Activated T-helper 17 cell treated with anti-CD3 and anti-CD28 coated beads, Interleukin-2, amount 50 U/mL, for 72 hours (primary cell): Measurements from ENCODE around the gene MAP3K9. TPM values are rescaled to one million over a fixed set of nuclear protein-coding genes. Genes with fewer than 3 reads are reported as not detected.

Experiments used
- ATAC-seq: fragments of 150-1000 bp; cut with Tn5 transposase; replicated peaks from 2 replicates; pipeline ENCODE4 v1.10.0; 2021; ENCODE audit warnings: mild to moderate bottlenecking, moderate library complexity
- H3K27ac Mint-ChIP-seq: one replicate; pipeline ENCODE4 v1.8.0; 2022; ENCODE audit warnings: mixed read lengths
- H3K27me3 Mint-ChIP-seq: one replicate; pipeline ENCODE4 v1.8.0; 2022; ENCODE audit warnings: mixed read lengths
- H3K36me3 Mint-ChIP-seq: one replicate; pipeline ENCODE4 v1.8.0; 2022; ENCODE audit warnings: low read depth, mild to moderate bottlenecking, mixed read lengths
- H3K4me1 Mint-ChIP-seq: one replicate; pipeline ENCODE4 v1.8.0; 2022; ENCODE audit warnings: mixed read lengths
- H3K4me3 Mint-ChIP-seq: one replicate; pipeline ENCODE4 v1.8.0; 2022; ENCODE audit warnings: mild to moderate bottlenecking, mixed read lengths
- H3K9me3 Mint-ChIP-seq: one replicate; pipeline ENCODE4 v1.8.0; 2022; ENCODE audit warnings: mixed read lengths
- total RNA-seq, 2 donors: library from RNA; stranded (reverse); gene quantifications; one replicate each; pipeline ENCODE4 v1.2.3, GENCODE V29; 2022

The MAP3K9 gene
- total RNA-seq, 2 donors from 2014 or later = 6.8 to 10.5 TPM

DNA sequence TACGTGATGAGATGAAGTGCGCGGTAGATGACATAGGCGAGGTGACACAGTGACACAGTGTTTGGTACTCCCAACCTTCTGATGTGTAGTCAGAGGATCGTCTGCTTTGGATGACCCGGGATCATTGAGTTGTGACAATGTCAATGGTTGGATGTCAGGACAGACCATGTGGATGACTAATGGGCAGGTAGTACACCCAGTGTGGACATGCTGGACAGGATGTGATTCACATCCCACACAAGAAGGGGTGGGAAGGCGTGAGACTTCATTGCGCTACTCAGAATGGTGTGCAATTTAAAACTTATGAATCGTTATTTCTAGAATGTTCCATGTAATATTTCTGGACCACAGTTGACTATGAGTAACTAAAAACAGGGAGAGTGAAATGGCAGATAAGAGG, 23.8 kb downstream of the MAP3K9 start:
- Mint-ChIP-seq H3K27me3 (no peaks in the 10 kb centered on the region), H3K36me3 (no peaks in the 10 kb centered on the region), H3K4me1 (peaks cover 15% of the 10 kb centered on the region), H3K9me3 (no peaks in the 10 kb centered on the region), H3K27ac (no peak overlapping the region), H3K4me3 (no peak overlapping the region)
- ATAC-seq = no peak

GRCh38 chr14:70784886-70785285, 24.4 kb downstream of the MAP3K9 start:
- no peak overlapping the region for H3K27ac Mint-ChIP-seq
- no peaks in the 10 kb centered on the region for H3K36me3 Mint-ChIP-seq
- H3K27me3 Mint-ChIP-seq = no peaks in the 10 kb centered on the region
- no peaks in the 10 kb centered on the region for H3K9me3 Mint-ChIP-seq
- H3K4me3 Mint-ChIP-seq = no peak overlapping the region
- no peak for ATAC-seq
- peaks cover 17% of the 10 kb centered on the region for H3K4me1 Mint-ChIP-seq

GRCh38 chr14:70782361-70782760, 27.0 kb downstream of the MAP3K9 start:
- H3K9me3 Mint-ChIP-seq = no peaks in the 10 kb centered on the region
- ATAC-seq = peak; percentile 90

DNA sequence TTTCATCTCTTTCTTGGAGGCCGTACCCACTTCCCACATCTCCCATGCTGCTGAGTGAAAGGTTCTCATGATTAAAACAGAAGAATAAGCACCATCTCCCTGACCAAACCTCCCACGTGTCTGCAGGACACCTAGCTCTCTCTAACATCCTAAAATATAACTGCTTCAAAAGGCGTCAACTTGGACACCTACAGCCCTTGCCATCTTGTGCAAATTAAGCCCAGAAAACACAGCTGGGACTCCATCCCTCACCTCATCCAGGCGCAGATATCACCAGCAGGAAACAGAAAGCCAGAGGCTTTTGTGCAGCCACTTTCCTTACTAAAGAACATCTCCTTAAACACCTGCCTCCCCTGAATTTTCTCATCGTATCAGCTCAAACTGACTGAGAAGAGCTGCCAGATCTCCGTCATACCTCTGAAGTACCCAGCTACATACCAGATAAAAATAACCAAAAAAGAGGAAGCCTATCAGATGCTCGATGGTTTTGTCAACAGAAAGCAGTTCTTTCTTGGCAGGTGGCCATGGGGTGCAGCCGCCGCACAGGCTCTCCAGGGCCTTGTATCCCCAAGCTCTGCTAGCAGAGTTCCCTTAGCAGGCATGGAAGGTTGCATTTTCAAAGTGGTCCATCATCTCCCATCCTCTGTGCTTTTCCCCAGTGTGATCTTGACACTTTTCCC, 28.8 kb downstream of the MAP3K9 start:
- no peak for ATAC-seq
- H3K4me3 Mint-ChIP-seq = no peak overlapping the region
- H3K27me3 Mint-ChIP-seq = no peaks in the 10 kb centered on the region
- H3K4me1 Mint-ChIP-seq = peaks cover 23% of the 10 kb centered on the region
- H3K27ac Mint-ChIP-seq = no peak overlapping the region
- H3K36me3 Mint-ChIP-seq = no peaks in the 10 kb centered on the region
- no peaks in the 10 kb centered on the region for H3K9me3 Mint-ChIP-seq

More at GRCh38 chr14:70782361-70782760, 27.0 kb downstream of the MAP3K9 start:
- Mint-ChIP-seq H3K36me3 (no peaks in the 10 kb centered on the region), H3K27me3 (no peaks in the 10 kb centered on the region), H3K4me1 (peaks cover 17% of the 10 kb centered on the region), H3K27ac (no peak overlapping the region), H3K4me3 (no peak overlapping the region)

- no peaks in the 10 kb centered on the region for H3K9me3 Mint-ChIP-seq
- H3K4me1 Mint-ChIP-seq = peaks cover 23% of the 10 kb centered on the region
- no peak overlapping the region for H3K27ac Mint-ChIP-seq
- no peak for ATAC-seq
- H3K27me3 Mint-ChIP-seq = no peaks in the 10 kb centered on the region
- H3K36me3 Mint-ChIP-seq = no peaks in the 10 kb centered on the region
- H3K4me3 Mint-ChIP-seq = no peak overlapping the region
Measured at GRCh38 chr14:70779667-70780066, 29.6 kb downstream of the MAP3K9 start.

GRCh38 chr14:70776197-70776596, 33.1 kb downstream of the MAP3K9 start:
- no peaks in the 10 kb centered on the region for H3K9me3 Mint-ChIP-seq
- H3K27me3 Mint-ChIP-seq = no peaks in the 10 kb centered on the region

DNA sequence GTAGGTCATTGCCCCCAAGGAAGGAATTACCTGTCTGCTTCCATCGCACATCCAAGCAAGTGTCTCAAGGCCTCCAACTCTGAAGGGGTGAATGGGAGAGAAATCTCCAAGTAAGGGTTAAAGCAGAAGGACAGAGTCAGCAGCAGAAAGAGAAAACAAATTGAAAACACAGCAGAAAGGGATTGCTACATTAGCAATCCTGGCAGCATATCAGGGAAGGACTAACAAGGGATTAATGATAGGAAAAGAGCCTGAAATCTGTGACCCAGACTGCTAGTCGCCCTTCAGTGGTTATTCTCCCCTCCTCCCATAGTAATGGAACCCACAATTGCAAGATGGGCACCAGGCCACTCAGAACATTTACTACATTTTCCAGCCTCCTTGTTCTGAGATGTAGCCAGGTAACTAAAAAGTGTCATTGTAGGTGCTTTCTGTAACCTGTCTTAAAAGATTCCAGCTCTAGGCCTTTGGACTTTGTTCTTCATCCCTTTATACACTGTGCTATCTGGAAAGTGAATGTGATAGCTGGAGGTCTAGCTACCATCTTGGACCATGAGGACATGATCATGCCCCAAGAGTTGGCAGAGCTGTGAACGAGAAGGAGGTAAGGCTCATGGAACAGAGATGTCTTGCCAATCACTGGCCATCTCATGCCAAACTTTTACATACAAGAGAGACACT, 36.0 kb downstream of the MAP3K9 start:
- Mint-ChIP-seq H3K4me1 (peaks cover 5% of the 10 kb centered on the region), H3K27ac (no peak overlapping the region), H3K4me3 (no peak overlapping the region), H3K27me3 (no peaks in the 10 kb centered on the region), H3K9me3 (no peaks in the 10 kb centered on the region), H3K36me3 (no peaks in the 10 kb centered on the region)
- no peak for ATAC-seq

More at GRCh38 chr14:70776197-70776596, 33.1 kb downstream of the MAP3K9 start:
- Mint-ChIP-seq H3K27ac (no peak overlapping the region), H3K4me1 (peaks cover 9% of the 10 kb centered on the region), H3K4me3 (no peak overlapping the region), H3K36me3 (no peaks in the 10 kb centered on the region)
- peak; percentile 28 for ATAC-seq

- no peaks in the 10 kb centered on the region for H3K36me3 Mint-ChIP-seq
- H3K4me1 Mint-ChIP-seq = no peaks in the 10 kb centered on the region
- ATAC-seq = no peak
- H3K9me3 Mint-ChIP-seq = no peaks in the 10 kb centered on the region
- H3K27ac Mint-ChIP-seq = no peak overlapping the region
- H3K4me3 Mint-ChIP-seq = no peak overlapping the region
- H3K27me3 Mint-ChIP-seq = no peaks in the 10 kb centered on the region
Measured at GRCh38 chr14:70771781-70772212, 37.5 kb downstream of the MAP3K9 start.

DNA sequence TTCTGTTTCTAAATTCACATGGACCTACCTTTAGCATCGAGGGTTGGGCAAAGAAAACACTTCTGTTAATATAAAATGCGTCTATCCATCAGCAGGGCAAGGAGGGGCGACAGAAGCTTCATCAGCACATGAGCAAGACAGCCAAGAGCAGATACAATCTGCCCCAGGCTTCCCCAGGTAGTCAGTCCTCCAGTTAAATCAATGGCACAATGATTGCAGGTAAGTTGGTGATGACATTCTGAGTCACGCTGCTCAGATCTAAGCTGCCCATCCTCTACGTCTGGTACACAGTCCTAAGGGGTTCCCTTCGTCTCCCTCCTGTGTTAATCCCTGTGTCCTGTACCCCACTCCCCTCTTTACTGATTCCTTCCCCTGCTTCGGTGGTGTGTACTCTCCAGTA, 38.8 kb downstream of the MAP3K9 start:
- no peak for ATAC-seq
- Mint-ChIP-seq H3K9me3 (no peaks in the 10 kb centered on the region), H3K4me3 (no peak overlapping the region), H3K27me3 (no peaks in the 10 kb centered on the region), H3K4me1 (no peaks in the 10 kb centered on the region), H3K36me3 (no peaks in the 10 kb centered on the region), H3K27ac (no peak overlapping the region)

DNA sequence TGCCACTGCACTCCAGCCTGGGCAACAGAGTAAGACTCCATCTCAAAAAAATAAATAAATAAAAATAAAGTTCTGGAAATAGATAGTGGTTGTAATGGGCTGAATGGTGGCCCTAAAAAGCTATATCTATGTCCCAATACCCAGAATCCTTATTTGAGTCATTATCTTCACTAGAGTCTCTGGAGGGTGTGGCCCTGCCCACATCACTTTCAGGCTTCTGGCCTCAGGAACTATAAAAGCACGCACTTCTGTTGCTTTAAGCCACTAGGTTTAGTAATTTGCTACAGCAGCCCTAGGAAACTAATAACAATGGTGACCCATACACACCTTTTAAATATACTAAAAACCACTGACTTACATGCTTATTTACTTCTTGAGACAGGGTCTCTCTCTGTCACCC, 49.9 kb downstream of the MAP3K9 start:
- Mint-ChIP-seq H3K27me3 (no peaks in the 10 kb centered on the region), H3K4me3 (no peak overlapping the region), H3K27ac (no peak overlapping the region), H3K36me3 (no peaks in the 10 kb centered on the region), H3K9me3 (no peaks in the 10 kb centered on the region), H3K4me1 (no peaks in the 10 kb centered on the region)
- peak; percentile 81 for ATAC-seq

- H3K27ac Mint-ChIP-seq = no peak overlapping the region
- no peak for ATAC-seq
- no peaks in the 10 kb centered on the region for H3K9me3 Mint-ChIP-seq
- no peaks in the 10 kb centered on the region for H3K4me1 Mint-ChIP-seq
- no peaks in the 10 kb centered on the region for H3K27me3 Mint-ChIP-seq
- no peak overlapping the region for H3K4me3 Mint-ChIP-seq
- no peaks in the 10 kb centered on the region for H3K36me3 Mint-ChIP-seq
Measured at GRCh38 chr14:70755655-70756054, 53.7 kb downstream of the MAP3K9 start.

DNA sequence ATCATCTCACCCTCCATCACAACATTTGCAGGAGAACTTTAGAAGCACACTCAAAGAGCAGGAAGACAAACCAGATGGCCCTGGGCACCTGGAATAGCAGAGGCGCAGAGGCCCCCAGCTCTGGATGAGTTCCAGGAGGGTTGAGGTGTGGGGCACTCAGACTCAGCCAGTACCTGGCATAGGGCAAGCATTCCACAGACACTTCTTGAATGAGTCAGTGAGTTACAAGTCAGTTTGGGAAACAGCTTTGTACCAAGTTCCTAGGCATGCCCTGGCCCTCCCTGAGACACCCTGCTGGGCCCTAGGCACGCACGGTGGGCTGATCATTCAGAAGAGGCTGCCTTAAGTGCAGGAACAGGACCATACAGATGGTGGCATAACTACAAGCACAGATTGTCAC, 54.3 kb downstream of the MAP3K9 start:
- no peaks in the 10 kb centered on the region for H3K27me3 Mint-ChIP-seq
- no peaks in the 10 kb centered on the region for H3K9me3 Mint-ChIP-seq
- no peaks in the 10 kb centered on the region for H3K4me1 Mint-ChIP-seq
- no peaks in the 10 kb centered on the region for H3K36me3 Mint-ChIP-seq
- no peak overlapping the region for H3K4me3 Mint-ChIP-seq
- no peak overlapping the region for H3K27ac Mint-ChIP-seq
- no peak for ATAC-seq

DNA sequence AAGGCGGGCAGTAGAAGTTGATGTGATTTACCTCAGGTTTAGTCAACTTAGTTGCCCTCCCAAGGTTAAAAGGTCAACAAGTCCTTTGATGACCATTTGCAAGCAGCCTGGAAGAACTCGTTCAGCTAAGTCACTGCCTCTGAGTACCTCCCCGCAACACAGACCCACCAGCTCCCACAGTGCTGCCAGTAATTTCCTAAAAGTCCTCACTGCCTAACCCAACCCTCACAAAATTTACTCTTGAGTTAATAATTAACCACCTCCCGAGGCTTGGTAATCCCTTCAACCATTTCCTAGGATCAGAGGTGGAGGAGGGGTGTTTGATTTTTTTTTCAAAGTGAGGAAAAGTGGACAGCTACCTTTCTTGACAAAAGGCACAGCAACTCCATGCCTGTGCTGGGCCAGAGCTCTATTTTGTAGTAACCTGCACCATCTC, 55.8 kb downstream of the MAP3K9 start:
- H3K9me3 Mint-ChIP-seq = no peaks in the 10 kb centered on the region
- no peak overlapping the region for H3K4me3 Mint-ChIP-seq

DNA sequence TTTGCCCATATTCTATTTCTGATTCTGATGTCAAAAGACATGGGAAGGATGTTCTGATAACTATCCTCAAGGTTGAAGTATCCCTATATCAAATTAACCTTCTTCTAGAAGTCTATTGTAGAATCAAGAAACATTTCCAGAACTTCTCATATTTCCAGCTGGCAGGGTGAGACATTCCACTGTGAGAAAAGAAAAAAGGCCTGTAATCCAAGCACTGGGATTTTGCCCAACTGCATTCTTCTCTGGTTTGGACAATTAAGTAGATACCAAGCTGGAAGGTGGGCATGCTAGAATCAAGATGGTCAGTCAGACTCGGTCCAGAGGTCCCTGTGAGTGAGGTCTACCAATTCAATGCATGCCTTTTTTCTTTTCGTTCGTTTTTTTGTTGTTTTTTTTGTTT, 60.9 kb downstream of the MAP3K9 start:
- no peak overlapping the region for H3K27ac Mint-ChIP-seq

More for the DNA sequence above, 55.8 kb downstream of the MAP3K9 start:
- Mint-ChIP-seq H3K36me3 (peaks cover 13% of the 10 kb centered on the region), H3K4me1 (no peaks in the 10 kb centered on the region), H3K27me3 (no peaks in the 10 kb centered on the region), H3K27ac (no peak overlapping the region)
- no peak for ATAC-seq

GRCh38 chr14:70744641-70745040, 64.7 kb downstream of the MAP3K9 start:
- ATAC-seq = no peak
- H3K4me1 Mint-ChIP-seq = no peaks in the 10 kb centered on the region
- H3K36me3 Mint-ChIP-seq = peaks cover 37% of the 10 kb centered on the region
- H3K27ac Mint-ChIP-seq = no peak overlapping the region
- no peak overlapping the region for H3K4me3 Mint-ChIP-seq
- no peaks in the 10 kb centered on the region for H3K27me3 Mint-ChIP-seq
- H3K9me3 Mint-ChIP-seq = no peaks in the 10 kb centered on the region

More for the DNA sequence above, 60.9 kb downstream of the MAP3K9 start:
- H3K36me3 Mint-ChIP-seq = peaks cover 26% of the 10 kb centered on the region
- H3K4me1 Mint-ChIP-seq = no peaks in the 10 kb centered on the region
- ATAC-seq = no peak
- H3K27me3 Mint-ChIP-seq = no peaks in the 10 kb centered on the region
- no peaks in the 10 kb centered on the region for H3K9me3 Mint-ChIP-seq
- no peak overlapping the region for H3K4me3 Mint-ChIP-seq
